OCI-LY1 (cell line): ENCODE results near the gene PLEKHA6.

Experiments
- H2AFZ ChIP-seq: fragments of 200-600 bp; sonication (generic), shearing (Covaris generic); 2 replicates; pipeline ENCODE4 v1.6.0; 2014; ENCODE audit warnings: antibody characterized with exemption, mild to moderate bottlenecking, low read length
- H3F3A ChIP-seq: fragments of 200-600 bp; sonication (generic), shearing (Covaris generic); 2 replicates; pipeline ENCODE4 v1.6.0; 2014; ENCODE audit warnings: mild to moderate bottlenecking, antibody characterized with exemption, low read length, moderate library complexity; ENCODE audit not compliant: insufficient read depth
- H3K27ac ChIP-seq: fragments of 200-600 bp; sonication (generic); 2 replicates; pipeline ENCODE4 v1.5.1; 2014; ENCODE audit warnings: low read length, mixed run types, mild to moderate bottlenecking, low read depth; ENCODE audit not compliant: poor library complexity, severe bottlenecking
- H3K27me3 ChIP-seq: fragments of 200-600 bp; sonication (generic); 2 replicates; pipeline ENCODE4 v1.6.0; 2014; ENCODE audit warnings: antibody characterized with exemption, mild to moderate bottlenecking, low read length, moderate library complexity; ENCODE audit not compliant: insufficient read depth
- H3K36me3 ChIP-seq: fragments of 200-600 bp; sonication (generic); 2 replicates; pipeline ENCODE4 v1.6.1; 2014; ENCODE audit warnings: mild to moderate bottlenecking, antibody characterized with exemption, low read length, moderate library complexity, mixed read lengths; ENCODE audit not compliant: insufficient read depth
- H3K4me1 ChIP-seq: fragments of 200-600 bp; sonication (generic); 2 replicates; pipeline ENCODE4 v1.5.1; 2014; ENCODE audit warnings: mild to moderate bottlenecking, low read length, moderate library complexity; ENCODE audit not compliant: insufficient read depth, severe bottlenecking
- H3K4me2 ChIP-seq: fragments of 200-600 bp; sonication (generic), shearing (Covaris generic); 2 replicates; pipeline ENCODE4 v1.6.1; 2014; ENCODE audit warnings: low read length
- H3K4me3 ChIP-seq: fragments of 200-600 bp; sonication (generic); 2 replicates; pipeline ENCODE4 v1.5.1; 2014; ENCODE audit warnings: low read length, low read depth, mild to moderate bottlenecking, mixed read lengths; ENCODE audit not compliant: poor library complexity, severe bottlenecking
- H3K79me2 ChIP-seq: fragments of 200-600 bp; shearing (Covaris generic); 2 replicates; pipeline ENCODE4 v1.6.1; 2016; ENCODE audit warnings: mixed run types, low read length, mixed read lengths; ENCODE audit not compliant: insufficient read depth
- H3K9ac ChIP-seq: fragments of 200-600 bp; sonication (generic), shearing (Covaris generic); 2 replicates; pipeline ENCODE4 v1.6.1; 2014; ENCODE audit warnings: mild to moderate bottlenecking, low read length, mixed read lengths
- H3K9me2 ChIP-seq: fragments of 200-600 bp; sonication (generic), shearing (Covaris generic); 2 replicates; pipeline ENCODE4 v1.6.1; 2014; ENCODE audit warnings: low read depth, mild to moderate bottlenecking, low read length, mixed read lengths
- H3K9me3 ChIP-seq: fragments of 200-600 bp; shearing (Covaris generic); 2 replicates; pipeline ENCODE4 v1.6.1; 2014; ENCODE audit warnings: low read length, mixed read lengths
- H4K20me1 ChIP-seq: fragments of 200-600 bp; sonication (generic), shearing (Covaris generic); 2 replicates; pipeline ENCODE4 v1.6.0; 2016; ENCODE audit warnings: mild to moderate bottlenecking, low read length; ENCODE audit not compliant: insufficient read depth
- CTCF ChIP-seq: fragments of 200-600 bp; sonication (generic), shearing (Covaris generic); IDR thresholded peaks from 2 replicates; pipeline ENCODE4 v1.5.1; 2017; ENCODE audit warnings: mild to moderate bottlenecking, antibody characterized with exemption, low read length, moderate library complexity, mixed read lengths
- EZH2 ChIP-seq: fragments of 200-600 bp; sonication (generic), shearing (Covaris generic); IDR thresholded peaks from 2 replicates; pipeline ENCODE4 v1.8.0; 2017; ENCODE audit warnings: borderline replicate concordance, mixed run types, mild to moderate bottlenecking, antibody characterized with exemption, low read length, moderate library complexity, mixed read lengths

The PLEKHA6 gene

GRCh38 chr1:204362984-204363334 is 3.2 kb upstream of the PLEKHA6 start:
- H4K20me1 ChIP-seq = no peaks in the 10 kb centered on the region
- H3K4me1 ChIP-seq = peaks cover 7% of the 10 kb centered on the region
- H3K4me2 ChIP-seq = peak overlapping the region; percentile 85
- H3F3A ChIP-seq = no peaks in the 10 kb centered on the region
- H3K9me2 ChIP-seq = no peaks in the 10 kb centered on the region
- H3K36me3 ChIP-seq = no peaks in the 10 kb centered on the region
- no peaks in the 10 kb centered on the region for H3K79me2 ChIP-seq
- no peaks in the 10 kb centered on the region for H3K9me3 ChIP-seq
- no peak overlapping the region for H3K27ac ChIP-seq
- TF ChIP-seq CTCF (no peak), EZH2 (no peak)
- H2AFZ ChIP-seq = peak overlapping the region; percentile 61; the same call in 1 of the 2 replicates
- peak overlapping the region; percentile 58 for H3K4me3 ChIP-seq
- H3K27me3 ChIP-seq = peaks cover 6% of the 10 kb centered on the region; the same call in 1 of the 2 replicates
- peak overlapping the region; percentile 52; the same call in 1 of the 2 replicates for H3K9ac ChIP-seq

GRCh38 chr1:204361781-204362180 is 2.1 kb upstream of the PLEKHA6 start:
- H3K27me3 ChIP-seq = peaks cover 5% of the 10 kb centered on the region; the same call in 1 of the 2 replicates
- no peak overlapping the region for H2AFZ ChIP-seq
- H3F3A ChIP-seq = no peaks in the 10 kb centered on the region
- no peaks in the 10 kb centered on the region for H3K9me3 ChIP-seq
- no peaks in the 10 kb centered on the region for H3K9me2 ChIP-seq
- no peak overlapping the region for H3K27ac ChIP-seq
- no peak overlapping the region for H3K9ac ChIP-seq
- no peaks in the 10 kb centered on the region for H3K36me3 ChIP-seq
- TF ChIP-seq CTCF (no peak), EZH2 (no peak)
- H3K79me2 ChIP-seq = no peaks in the 10 kb centered on the region
- no peak overlapping the region for H3K4me3 ChIP-seq
- H3K4me1 ChIP-seq = peaks cover 7% of the 10 kb centered on the region
- no peak overlapping the region for H3K4me2 ChIP-seq
- H4K20me1 ChIP-seq = no peaks in the 10 kb centered on the region

GRCh38 chr1:204361341-204361771 is 1.6 kb upstream of the PLEKHA6 start:
- no peak overlapping the region for H3K9ac ChIP-seq
- H2AFZ ChIP-seq = no peak overlapping the region
- peaks cover 7% of the 10 kb centered on the region for H3K4me1 ChIP-seq
- no peak overlapping the region for H3K4me3 ChIP-seq
- TF ChIP-seq EZH2 (no peak), CTCF (no peak)
- H3K4me2 ChIP-seq = no peak overlapping the region
- no peaks in the 10 kb centered on the region for H3K9me3 ChIP-seq
- no peaks in the 10 kb centered on the region for H3K36me3 ChIP-seq
- H3K79me2 ChIP-seq = no peaks in the 10 kb centered on the region
- no peaks in the 10 kb centered on the region for H3F3A ChIP-seq
- no peak overlapping the region for H3K27ac ChIP-seq
- no peaks in the 10 kb centered on the region for H3K9me2 ChIP-seq
- H4K20me1 ChIP-seq = no peaks in the 10 kb centered on the region
- H3K27me3 ChIP-seq = peaks cover 5% of the 10 kb centered on the region; the same call in 1 of the 2 replicates
